ENCODE data around the gene SDR39U1.
"Not testable (repeated sequence)": the region's sequence is repeated elsewhere in the genome, so short reads cannot be mapped to it uniquely, and the experiment has no call there.

Gene SDR39U1, protein sequence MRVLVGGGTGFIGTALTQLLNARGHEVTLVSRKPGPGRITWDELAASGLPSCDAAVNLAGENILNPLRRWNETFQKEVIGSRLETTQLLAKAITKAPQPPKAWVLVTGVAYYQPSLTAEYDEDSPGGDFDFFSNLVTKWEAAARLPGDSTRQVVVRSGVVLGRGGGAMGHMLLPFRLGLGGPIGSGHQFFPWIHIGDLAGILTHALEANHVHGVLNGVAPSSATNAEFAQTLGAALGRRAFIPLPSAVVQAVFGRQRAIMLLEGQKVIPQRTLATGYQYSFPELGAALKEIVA

DNA sequence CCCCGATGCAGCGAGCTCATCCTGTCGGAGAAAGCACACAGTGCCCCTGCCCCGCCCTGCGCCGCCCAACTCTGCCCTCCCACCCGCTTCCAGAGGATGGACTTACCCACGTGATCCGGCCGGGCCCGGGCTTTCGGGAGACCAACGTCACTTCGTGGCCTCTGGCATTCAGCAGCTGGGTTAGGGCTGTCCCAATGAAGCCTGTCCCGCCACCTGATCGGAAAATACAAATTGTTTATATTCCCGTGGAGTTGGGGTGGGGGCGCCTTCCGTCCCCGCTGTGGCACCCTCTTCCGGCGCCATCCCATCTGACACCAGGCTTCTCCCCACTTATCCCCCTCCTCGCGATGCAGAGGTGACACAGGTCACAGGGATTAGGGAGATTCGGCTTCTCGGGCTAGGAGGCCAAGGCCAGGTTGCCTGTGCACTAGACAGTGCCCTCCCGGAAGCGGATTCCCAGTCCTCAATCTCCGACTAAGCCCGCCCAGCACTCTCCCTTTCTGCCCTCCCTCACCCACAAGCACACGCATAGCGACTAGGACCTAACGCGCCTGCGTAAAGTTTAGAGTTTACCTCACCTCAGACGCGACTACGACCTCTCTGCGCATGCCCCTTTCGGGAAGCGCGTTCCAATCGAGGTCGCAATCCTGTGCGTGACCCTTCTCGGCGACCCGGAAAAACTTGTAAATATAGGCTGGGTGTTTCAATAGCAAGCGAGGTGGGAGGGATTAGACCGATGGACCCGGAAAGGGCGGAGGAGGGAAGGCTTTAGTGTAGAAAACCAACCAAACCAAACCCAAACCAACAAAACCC, at the start of gene SDR39U1:
Gene SDR39U1 (minus strand): TSS at position 537 of the 813 bp plus-strand sequence. CDS start 7 bp downstream, at position 530.
- peak; percentile 95 for DNase-seq (ENCODE audit: low spot score)
- in situ Hi-C loops (cut with MboI; ENCODE audit: low pct_unique_long_range_greater_than_20kb, low sequenced_read_pairs, unreplicated experiment): no loop called here
- TF ChIP-seq, protein P1, sequence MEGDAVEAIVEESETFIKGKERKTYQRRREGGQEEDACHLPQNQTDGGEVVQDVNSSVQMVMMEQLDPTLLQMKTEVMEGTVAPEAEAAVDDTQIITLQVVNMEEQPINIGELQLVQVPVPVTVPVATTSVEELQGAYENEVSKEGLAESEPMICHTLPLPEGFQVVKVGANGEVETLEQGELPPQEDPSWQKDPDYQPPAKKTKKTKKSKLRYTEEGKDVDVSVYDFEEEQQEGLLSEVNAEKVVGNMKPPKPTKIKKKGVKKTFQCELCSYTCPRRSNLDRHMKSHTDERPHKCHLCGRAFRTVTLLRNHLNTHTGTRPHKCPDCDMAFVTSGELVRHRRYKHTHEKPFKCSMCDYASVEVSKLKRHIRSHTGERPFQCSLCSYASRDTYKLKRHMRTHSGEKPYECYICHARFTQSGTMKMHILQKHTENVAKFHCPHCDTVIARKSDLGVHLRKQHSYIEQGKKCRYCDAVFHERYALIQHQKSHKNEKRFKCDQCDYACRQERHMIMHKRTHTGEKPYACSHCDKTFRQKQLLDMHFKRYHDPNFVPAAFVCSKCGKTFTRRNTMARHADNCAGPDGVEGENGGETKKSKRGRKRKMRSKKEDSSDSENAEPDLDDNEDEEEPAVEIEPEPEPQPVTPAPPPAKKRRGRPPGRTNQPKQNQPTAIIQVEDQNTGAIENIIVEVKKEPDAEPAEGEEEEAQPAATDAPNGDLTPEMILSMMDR (IDR thresholded peaks at IDR 0.05; ENCODE audit: extremely low read depth, insufficient read depth, missing control alignments): no peak

DNA sequence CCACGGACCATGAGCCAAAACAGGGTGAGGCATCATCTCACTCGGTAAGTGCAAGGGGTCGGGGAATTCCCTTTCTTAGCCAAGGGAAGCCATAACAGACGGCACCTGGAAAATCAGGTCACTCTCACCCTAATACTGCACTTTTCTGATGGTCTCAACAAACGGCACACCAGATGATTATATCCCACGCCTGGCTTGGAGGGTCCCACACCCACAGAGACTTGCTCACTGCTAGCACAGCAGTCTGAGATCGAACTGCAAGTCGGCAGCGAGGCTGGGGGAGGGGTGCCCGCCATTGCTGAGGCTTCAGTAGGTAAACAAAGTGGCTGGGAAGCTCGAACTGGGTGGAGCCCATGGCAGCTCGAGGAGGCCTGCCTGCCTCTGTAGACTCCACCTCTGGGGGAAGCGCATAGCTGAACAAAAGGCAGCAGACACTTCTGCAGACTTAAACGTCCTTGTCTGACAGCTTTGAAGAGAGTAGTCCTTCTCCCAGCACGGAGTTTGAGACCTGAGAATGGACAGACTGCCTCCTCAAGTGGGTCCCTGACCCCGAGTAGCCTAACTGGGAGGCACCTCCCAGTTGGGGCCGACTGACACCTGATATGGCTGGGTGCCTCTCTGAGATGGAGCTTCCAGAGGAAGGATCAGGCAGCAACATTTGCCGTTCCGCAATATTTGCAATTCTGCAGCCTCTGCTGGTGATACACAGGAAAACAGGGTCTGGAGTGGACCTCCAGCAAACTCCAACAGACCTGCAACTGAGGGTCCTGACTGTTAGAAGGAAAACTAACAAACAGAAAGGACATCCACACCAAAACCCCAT, 49.2 kb upstream of the SDR39U1 start:
- DNase-seq (ENCODE audit: low spot score); in situ Hi-C loops (cut with MboI; ENCODE audit: low pct_unique_long_range_greater_than_20kb, low sequenced_read_pairs, unreplicated experiment): not testable (repeated sequence)

GRCh38 chr14:24483604-24484252, 41.2 kb upstream of the SDR39U1 start:
- TF ChIP-seq, protein P1 (IDR thresholded peaks at IDR 0.05; ENCODE audit: extremely low read depth, insufficient read depth, missing control alignments): no peak
- no peak for DNase-seq (ENCODE audit: low spot score)
- in situ Hi-C loops (cut with MboI; ENCODE audit: low pct_unique_long_range_greater_than_20kb, low sequenced_read_pairs, unreplicated experiment): no loop called here

DNA sequence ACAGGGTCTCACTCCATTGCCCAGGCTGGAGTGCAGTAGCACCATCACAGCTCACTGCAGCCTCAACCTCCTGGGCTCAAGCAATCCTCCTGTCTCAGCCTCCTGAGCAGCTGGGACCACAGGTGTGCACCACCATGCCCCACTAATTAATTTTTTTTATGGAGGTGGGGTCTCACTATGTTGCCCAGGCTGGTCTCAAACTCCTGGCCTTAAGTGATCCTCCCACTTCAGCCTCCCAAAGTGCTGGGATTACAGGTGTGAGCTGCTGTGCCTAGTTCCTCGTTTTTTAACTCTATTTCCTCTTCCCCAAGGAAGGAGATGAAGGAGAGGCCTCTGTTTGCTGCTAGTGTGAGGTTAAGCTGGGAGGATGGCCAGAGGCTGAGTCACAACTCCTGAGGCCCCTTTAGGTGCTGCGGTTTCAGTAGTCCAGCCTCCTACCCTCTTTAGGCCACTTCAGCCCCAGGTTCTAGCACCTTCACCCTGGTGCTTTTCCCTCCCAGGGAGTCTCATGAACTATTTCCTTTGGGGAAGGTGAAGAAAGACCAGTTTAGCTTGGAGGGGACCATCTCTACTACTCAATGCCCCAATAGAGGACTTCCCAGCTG, 40.2 kb upstream of the SDR39U1 start:
- DNase-seq (ENCODE audit: low spot score); in situ Hi-C loops (cut with MboI; ENCODE audit: low pct_unique_long_range_greater_than_20kb, low sequenced_read_pairs, unreplicated experiment): not testable (repeated sequence)

- TF ChIP-seq, protein P1 (IDR thresholded peaks at IDR 0.05; ENCODE audit: extremely low read depth, insufficient read depth, missing control alignments): peak; percentile 92
- in situ Hi-C loops (cut with MboI; ENCODE audit: low pct_unique_long_range_greater_than_20kb, low sequenced_read_pairs, unreplicated experiment): no loop called here
- peak; percentile 84 for DNase-seq (ENCODE audit: low spot score)
These were observed 39.2 kb upstream of the SDR39U1 start for GRCh38 chr14:24481622-24482324.

DNA sequence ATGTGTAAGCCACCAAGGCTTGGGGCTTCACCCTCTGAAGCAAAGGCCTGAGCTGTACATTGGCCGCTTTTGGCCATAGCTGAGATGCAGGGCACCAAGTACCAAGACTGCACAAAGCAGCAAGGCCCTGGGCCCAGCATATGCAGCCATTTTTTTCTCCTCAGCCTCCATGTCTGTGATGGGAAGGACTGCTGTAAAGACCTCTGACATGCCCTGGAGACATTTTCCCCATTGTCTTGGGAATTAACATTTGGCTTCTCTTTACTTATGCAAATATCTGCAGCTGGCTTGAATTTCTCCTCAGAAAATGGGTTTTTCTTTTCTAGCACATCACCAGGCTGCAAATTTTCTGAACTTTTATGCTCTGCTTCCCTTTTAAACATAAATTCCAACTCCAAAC, 37.4 kb upstream of the SDR39U1 start:
- in situ Hi-C loops (cut with MboI; ENCODE audit: low pct_unique_long_range_greater_than_20kb, low sequenced_read_pairs, unreplicated experiment); DNase-seq (ENCODE audit: low spot score): not testable (repeated sequence)

DNA sequence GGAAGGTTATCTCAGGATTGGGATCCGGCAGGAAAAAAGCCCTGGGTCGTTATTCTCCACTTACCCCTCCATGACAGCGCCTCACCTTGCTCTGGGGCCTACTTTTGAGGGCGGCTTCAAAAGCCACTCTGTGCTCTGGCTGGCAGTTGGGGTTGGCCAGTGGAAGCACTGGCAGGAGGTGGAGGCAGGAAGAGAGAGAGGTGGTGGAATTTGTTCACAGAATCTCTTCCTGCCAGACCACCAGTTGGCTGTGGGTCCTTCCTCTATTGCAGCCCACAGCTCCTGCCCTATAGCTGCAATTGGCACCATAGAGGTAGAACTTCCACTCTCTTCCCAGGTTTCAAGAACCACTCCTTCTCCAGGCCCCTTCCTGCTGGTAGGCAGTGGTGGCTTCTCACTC, 32.7 kb upstream of the SDR39U1 start:
- in situ Hi-C loops (cut with MboI; ENCODE audit: low pct_unique_long_range_greater_than_20kb, low sequenced_read_pairs, unreplicated experiment): no loop called here
- TF ChIP-seq, protein P1 (IDR thresholded peaks at IDR 0.05; ENCODE audit: extremely low read depth, insufficient read depth, missing control alignments): no peak
- DNase-seq (ENCODE audit: low spot score): no peak
